Neural cell (in vitro differentiated cells): ENCODE measurements around the gene KIFC3.

Source experiments
- CTCF ChIP-seq: fragments of 450-650 bp; IDR thresholded peaks from 2 replicates; pipeline ENCODE4 v1.5.1; 2014; ENCODE audit warnings: antibody characterized with exemption, mild to moderate bottlenecking, moderate library complexity; ENCODE audit not compliant: poor library complexity, severe bottlenecking
- EP300 ChIP-seq: fragments of 450-650 bp; conservative IDR thresholded peaks from 2 replicates; pipeline ENCODE4 v1.6.1; 2014; ENCODE audit warnings: antibody characterized with exemption, mild to moderate bottlenecking, moderate library complexity; ENCODE audit not compliant: poor library complexity, severe bottlenecking
- EZH2 ChIP-seq: fragments of 200-600, 300-800 bp; shearing (Covaris generic), sonication (generic); IDR thresholded peaks from 2 replicates; pipeline ENCODE4 v1.6.1; 2014; ENCODE audit warnings: antibody characterized with exemption, low read length, borderline replicate concordance, mild to moderate bottlenecking; ENCODE audit not compliant: insufficient read depth, poor library complexity, severe bottlenecking
- MXI1 ChIP-seq: fragments of 450-650 bp; conservative IDR thresholded peaks from 2 replicates; pipeline ENCODE4 v1.6.1; 2014; ENCODE audit warnings: antibody characterized with exemption, mild to moderate bottlenecking; ENCODE audit not compliant: poor library complexity, severe bottlenecking
- POLR2AphosphoS5 ChIP-seq: IDR thresholded peaks from 2 replicates; pipeline ENCODE4 v1.6.1; 2012

- TF ChIP-seq EP300: no peak
- TF ChIP-seq CTCF: no peak
- TF ChIP-seq MXI1: no peak
- no peak for TF ChIP-seq EZH2
- TF ChIP-seq POLR2AphosphoS5: no peak
Measured at GRCh38 chr16:57842601-57843000, 40.3 kb upstream of the KIFC3 start.
